AG10803 (cell line): ENCODE results near the gene CSAG2.

Source experiments
- DNase-seq: peaks from one replicate; pipeline ENCODE4 v3.0.0; 2010; ENCODE audit warnings: low read depth
- H3K4me3 ChIP-seq: 2 replicates; pipeline ENCODE4 v1.5.1; 2011; ENCODE audit warnings: mild to moderate bottlenecking, low read length, control low read depth
- CTCF ChIP-seq: conservative IDR thresholded peaks from 2 replicates; pipeline ENCODE4 v1.5.1; 2011; ENCODE audit warnings: mild to moderate bottlenecking, low read length, control low read depth, inconsistent platforms

Gene CSAG2

GRCh38 chrX:152658302-152658701, 50.8 kb downstream of the CSAG2 start:
- no peak overlapping the region for H3K4me3 ChIP-seq
- TF ChIP-seq CTCF: no peak
- DNase-seq: no peak
